H1 (cell line): ENCODE measurements around the gene ODF4. TPM values are rescaled to one million over a fixed set of nuclear protein-coding genes. Genes with fewer than 3 reads are reported as not detected.

Source experiments
- CTCF ChIA-PET: fragments of 300-600 bp; sonication (Branson Sonifier 250); formaldehyde crosslinking; loops from one replicate; lab custom pipeline; 2021; ENCODE audit not compliant: partially characterized antibody; lab: Charles Lee
- POLR2A ChIA-PET: fragments of 300-600 bp; sonication (Branson Sonifier 250); formaldehyde crosslinking; loops from one replicate; lab custom pipeline; 2021; ENCODE audit warnings: inconsistent platforms; ENCODE audit not compliant: partially characterized antibody; lab: Charles Lee
- DNase-seq, 2 experiments: peaks; one replicate each; pipeline versions ENCODE4 v3.0.0 to v3.0.0-alpha.2; 2010 to 2022; ENCODE audit warnings: low spot score in 2 of 2, low read depth in 1 of 2, mixed read lengths in 1 of 2
- FAIRE-seq: peaks from 2 replicates; lab custom pipeline; 2011; peaks lifted over from hg19 to GRCh38; lab: Jason Lieb, UNC
- H2AFZ ChIP-seq: 2 replicates; pipeline ENCODE4 v1.8.1; 2012; ENCODE audit warnings: low read length, inconsistent platforms
- H2AK5ac ChIP-seq: 2 replicates; pipeline ENCODE4 v1.6.1; 2013; ENCODE audit warnings: low read depth, low read length
- H2BK120ac ChIP-seq: replicated peaks from 2 replicates; pipeline ENCODE3; 2013; ENCODE audit warnings: low read depth, low read length, inconsistent platforms
- H2BK12ac ChIP-seq: 2 replicates; pipeline ENCODE4 v1.6.1; 2013; ENCODE audit warnings: low read depth, low read length
- H2BK15ac ChIP-seq: 2 replicates; pipeline ENCODE4 v1.6.1; 2013; ENCODE audit warnings: low read length
- H2BK20ac ChIP-seq: 2 replicates; pipeline ENCODE4 v1.6.1; 2013; ENCODE audit warnings: low read length
- H2BK5ac ChIP-seq: 2 replicates; pipeline ENCODE4 v1.6.1; 2013; ENCODE audit warnings: low read depth, low read length
- H3K14ac ChIP-seq: 2 replicates; pipeline ENCODE4 v1.6.1; 2013; ENCODE audit warnings: inconsistent platforms; ENCODE audit not compliant: insufficient read length
- H3K18ac ChIP-seq: 2 replicates; pipeline ENCODE4 v1.6.1; 2013; ENCODE audit warnings: low read length; ENCODE audit errors: extremely low read depth
- H3K23ac ChIP-seq: 2 replicates; pipeline ENCODE4 v1.6.1; 2013; ENCODE audit warnings: inconsistent platforms; ENCODE audit not compliant: insufficient read length
- H3K23me2 ChIP-seq: 2 replicates; pipeline ENCODE4 v1.6.1; 2013; ENCODE audit warnings: low read depth, low read length
- H3K27ac ChIP-seq: 2 replicates; pipeline ENCODE4 v1.6.1; 2011; ENCODE audit warnings: low read depth, low read length, inconsistent platforms
- H3K27me3 ChIP-seq, 4 experiments: replicated peaks in 1 of 4; 1 replicate in 1 of 4; 2 replicates in 3 of 4; pipeline versions ENCODE4 v1.6.1 to v1.8.1; 2011 to 2013; ENCODE audit warnings: low read length in 3 of 4, mild to moderate bottlenecking in 3 of 4, inconsistent platforms in 2 of 4, mixed read lengths in 2 of 4, moderate library complexity in 1 of 4; ENCODE audit not compliant: control insufficient read depth in 3 of 4, insufficient read depth in 3 of 4; ENCODE audit errors: extremely low read depth in 1 of 4
- H3K36me3 ChIP-seq, 4 experiments: 2 replicates each; pipeline versions ENCODE4 v1.6.1 to v1.8.1; 2011 to 2013; ENCODE audit warnings: mild to moderate bottlenecking in 4 of 4, low read length in 3 of 4, moderate library complexity in 2 of 4, control low read depth in 1 of 4, inconsistent platforms in 1 of 4; ENCODE audit not compliant: insufficient read depth in 4 of 4, control insufficient read depth in 2 of 4
- H3K4ac ChIP-seq: replicated peaks from 2 replicates; pipeline ENCODE3; 2013; ENCODE audit warnings: low read length, low read depth, mixed read lengths, inconsistent platforms; ENCODE audit not compliant: insufficient read length
- H3K4me1 ChIP-seq, 4 experiments: replicated peaks in 1 of 4; 1 replicate in 1 of 4; 2 replicates in 3 of 4; pipeline versions ENCODE4 v1.6.1 to v1.8.1; 2011 to 2013; ENCODE audit warnings: low read length in 3 of 4, inconsistent platforms in 2 of 4, mixed read lengths in 1 of 4; ENCODE audit not compliant: insufficient read depth in 4 of 4, control insufficient read depth in 3 of 4
- H3K4me2 ChIP-seq, 2 experiments: 2 replicates each; pipeline versions ENCODE4 v1.6.1 to v1.8.1; 2011 to 2013; ENCODE audit warnings: low read depth in 2 of 2, low read length in 2 of 2, control low read depth in 1 of 2, inconsistent platforms in 1 of 2, mild to moderate bottlenecking in 1 of 2; ENCODE audit not compliant: insufficient read depth in 1 of 2
- H3K4me3 ChIP-seq, 4 experiments: fragments of 200-600, 300-600 bp in 1 of 4; sonication (generic), shearing (Covaris generic), sonication (Bioruptor Twin) in 1 of 4; 2 replicates each; pipeline versions ENCODE4 v1.5.1 to v1.8.1; 2011 to 2016; ENCODE audit warnings: low read length in 4 of 4, low read depth in 3 of 4, control low read depth in 2 of 4, inconsistent platforms in 2 of 4, mild to moderate bottlenecking in 2 of 4, mixed read lengths in 1 of 4, moderate library complexity in 1 of 4; ENCODE audit not compliant: insufficient read depth in 2 of 4; ENCODE audit errors: extremely low read depth in 1 of 4
- H3K56ac ChIP-seq: replicated peaks from 2 replicates; pipeline ENCODE3; 2013; ENCODE audit warnings: low read depth, mild to moderate bottlenecking, mixed read lengths, low read length, inconsistent platforms; ENCODE audit not compliant: insufficient read length
- H3K79me1 ChIP-seq: 2 replicates; pipeline ENCODE4 v1.6.1; 2013; ENCODE audit warnings: low read depth, low read length, control low read depth
- H3K79me2 ChIP-seq, 2 experiments: 2 replicates each; pipeline versions ENCODE4 v1.6.1 to v1.8.1; 2012 to 2013; ENCODE audit warnings: low read length in 2 of 2, mild to moderate bottlenecking in 2 of 2, inconsistent platforms in 1 of 2; ENCODE audit not compliant: insufficient read depth in 2 of 2, control insufficient read depth in 1 of 2
- H3K9ac ChIP-seq, 4 experiments: replicated peaks in 1 of 4; 1 replicate in 1 of 4; 2 replicates in 3 of 4; pipeline versions ENCODE4 v1.6.1 to v1.8.1; 2011 to 2013; ENCODE audit warnings: low read depth in 3 of 4, low read length in 3 of 4, control low read depth in 2 of 4, mild to moderate bottlenecking in 2 of 4, moderate library complexity in 2 of 4, inconsistent platforms in 1 of 4; ENCODE audit errors: extremely low read depth in 1 of 4
- H3K9me3 ChIP-seq, 2 experiments: 2 replicates each; pipeline versions ENCODE4 v1.6.1 to v1.8.1; 2012 to 2013; ENCODE audit warnings: mild to moderate bottlenecking in 2 of 2, moderate library complexity in 2 of 2, control low read depth in 1 of 2, inconsistent platforms in 1 of 2, low read depth in 1 of 2, low read length in 1 of 2, mixed read lengths in 1 of 2; ENCODE audit not compliant: insufficient read depth in 2 of 2
- H4K20me1 ChIP-seq, 2 experiments: replicated peaks in 1 of 2; 2 replicates each; pipeline versions ENCODE3 to v1.8.1; 2011 to 2013; ENCODE audit warnings: inconsistent platforms in 2 of 2, low read length in 2 of 2, mild to moderate bottlenecking in 1 of 2; ENCODE audit not compliant: insufficient read depth in 2 of 2, control insufficient read depth in 1 of 2
- H4K5ac ChIP-seq: 2 replicates; pipeline ENCODE4 v1.6.1; 2013; ENCODE audit warnings: low read length, low read depth, mixed read lengths, inconsistent platforms; ENCODE audit not compliant: insufficient read length
- H4K8ac ChIP-seq: 2 replicates; pipeline ENCODE4 v1.8.0; 2013; ENCODE audit warnings: mild to moderate bottlenecking, moderate library complexity, low read length, inconsistent platforms; ENCODE audit not compliant: insufficient read depth; ENCODE audit errors: extremely low read depth
- H4K91ac ChIP-seq: replicated peaks from 2 replicates; pipeline ENCODE3; 2013; ENCODE audit warnings: low read length, mixed read lengths, inconsistent platforms; ENCODE audit not compliant: insufficient read length
- ASH2L ChIP-seq: fragments of 200-600, 300-600 bp; sonication (generic); IDR thresholded peaks from one replicate; pipeline ENCODE4 v1.7.1; 2017; ENCODE audit warnings: low read length
- CEBPB ChIP-seq: IDR thresholded peaks from 2 replicates; pipeline ENCODE4 v1.6.1; 2012; ENCODE audit warnings: low read depth, low read length
- CHD1 ChIP-seq: IDR thresholded peaks from 2 replicates; pipeline ENCODE4 v1.6.1; 2012; ENCODE audit warnings: low read depth, low read length, improper control_type of control experiment
- EGR1 ChIP-seq: IDR thresholded peaks from 2 replicates; pipeline ENCODE4 v1.6.1; 2011; ENCODE audit warnings: low read depth, low read length, borderline replicate concordance
- EP300 ChIP-seq, 2 experiments: IDR thresholded peaks; 1 replicate in 1 of 2; 2 replicates in 1 of 2; pipeline ENCODE4 v1.6.1; 2011 to 2012; ENCODE audit warnings: low read depth in 2 of 2, low read length in 2 of 2, mild to moderate bottlenecking in 2 of 2, borderline replicate concordance in 1 of 2, inconsistent platforms in 1 of 2, moderate library complexity in 1 of 2
- NRF1 ChIP-seq: IDR thresholded peaks from 2 replicates; pipeline ENCODE4 v1.6.1; 2011; ENCODE audit warnings: mild to moderate bottlenecking, low read depth, low read length, improper control_type of control experiment
- POLR2AphosphoS5 ChIP-seq: IDR thresholded peaks from 2 replicates; pipeline ENCODE4 v1.6.1; 2011; ENCODE audit warnings: low read depth, low read length
- POU5F1 ChIP-seq: IDR thresholded peaks from 2 replicates; pipeline ENCODE4 v1.6.1; 2011; ENCODE audit warnings: low read depth, mild to moderate bottlenecking, low read length, moderate library complexity
- SIRT6 ChIP-seq: IDR thresholded peaks from one replicate; pipeline ENCODE4 v1.7.1; 2012; ENCODE audit warnings: low read length, inconsistent platforms
- SP2 ChIP-seq: IDR thresholded peaks from 2 replicates; pipeline ENCODE4 v1.6.1; 2012; ENCODE audit warnings: mild to moderate bottlenecking, low read length, inconsistent platforms
- TAF1 ChIP-seq: IDR thresholded peaks from 2 replicates; pipeline ENCODE4 v1.6.1; 2011; ENCODE audit warnings: mild to moderate bottlenecking, low read depth, low read length
- TCF12 ChIP-seq: IDR thresholded peaks from 2 replicates; pipeline ENCODE4 v1.6.1; 2011; ENCODE audit warnings: low read depth, mild to moderate bottlenecking, low read length
- TEAD4 ChIP-seq: IDR thresholded peaks from 2 replicates; pipeline ENCODE4 v1.6.1; 2012; ENCODE audit warnings: low read depth, low read length, inconsistent platforms, mixed read lengths
- YY1 ChIP-seq: IDR thresholded peaks from 2 replicates; pipeline ENCODE4 v1.6.1; 2011; ENCODE audit warnings: low read depth, mild to moderate bottlenecking, low read length
- WGBS, 2 experiments: shearing (Covaris generic) in 1 of 2; methylation state at CpG; one replicate each; pipeline versions ENCODE4 v1.1.6 to v1.1.7; 2013 to 2015; ENCODE audit warnings: low lambda C conversion rate in 2 of 2, mixed read lengths in 2 of 2, inconsistent platforms in 1 of 2, low coverage in 1 of 2, missing lambda C conversion rate in 1 of 2; ENCODE audit not compliant: insufficient replicate concordance in 2 of 2, insufficient coverage in 1 of 2, insufficient read length in 1 of 2; ENCODE audit errors: extremely low coverage in 1 of 2, missing lambda C conversion rate in 1 of 2; 5-methylcytosine and 5-hydroxymethylcytosine counted together
- polyA plus RNA-seq, 7 experiments: library from polyadenylated mRNA; depleted of rRNA in 3 of 7; stranded (reverse) in 5 of 7; unstranded in 2 of 7; fragments of >200 nt in 5 of 7; fragments of 200-250 nt in 2 of 7; gene quantifications; 1 replicate in 5 of 7; 2 replicates in 1 of 7; 4 replicates in 1 of 7; pipeline versions ENCODE4 v1.2.1 to v1.2.3, GENCODE V29; 2011 to 2013; ENCODE audit warnings: missing spikeins in 2 of 7, mixed read lengths in 2 of 7
- total RNA-seq: library from RNA; stranded (reverse); fragmentation: NEBNext Ultra II Directional; extraction: Animal tissue kit (Norgen Biotek cat#: 25700); gene quantifications from 2 replicates; pipeline ENCODE4 v1.2.1, GENCODE V29; 2021

ODF4 gene
- total and polyA plus RNA-seq, 2 of the 8 experiments (the other 6 are each of a cell fraction or from before 2014, with no cell fraction given): not detected

DNA sequence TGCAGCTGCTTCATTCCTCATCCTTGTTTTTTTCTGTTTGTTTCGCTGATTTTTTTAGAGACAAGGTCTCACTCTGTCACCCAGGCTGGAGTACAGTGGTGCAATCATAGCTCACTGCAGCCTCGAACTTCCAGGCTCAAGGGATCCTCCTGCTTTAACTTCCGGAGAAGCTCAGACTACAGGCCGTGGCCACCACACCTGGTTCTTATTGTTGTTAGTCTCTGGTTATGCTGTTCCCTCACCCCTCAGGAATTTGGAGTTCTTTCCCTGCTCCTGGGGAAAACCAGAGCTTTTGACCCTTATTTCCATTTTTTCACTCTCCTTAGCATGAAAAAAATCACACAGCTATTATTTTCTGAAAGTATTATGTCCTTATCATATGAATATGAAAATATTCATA lies 1.8 kb downstream of the ODF4 start:
- Histone ChIP-seq H3K56ac (no peak overlapping the region), H2AK5ac (no peak overlapping the region), H3K79me2 (no peaks in the 10 kb centered on the region), H2AFZ (0 out of 2 replicates have a peak overlapping the region, but pooled peaks have one; percentile 86), H3K9me3 (no peaks in the 10 kb centered on the region), H3K9ac (peak overlapping the region in 1 of 4 experiments; percentile 13; a peak in 1 of 7 replicates), H2BK15ac (no peak overlapping the region), H4K5ac (no peak overlapping the region), H2BK5ac (0 out of 2 replicates have a peak overlapping the region, but pooled peaks have one; percentile 76), H3K27ac (peak overlapping the region; percentile 32; the same call in 1 of the 2 replicates), H3K4me2 (no peak overlapping the region), H2BK120ac (no peak overlapping the region), H4K91ac (peak overlapping the region; percentile 8), H3K4ac (no peak overlapping the region), H3K79me1 (no peaks in the 10 kb centered on the region), H2BK12ac (peak overlapping the region; percentile 55; the same call in 1 of the 2 replicates), H4K20me1 (no peaks in the 10 kb centered on the region), H3K23ac (no peak overlapping the region), H3K27me3 (no peaks in the 10 kb centered on the region), H4K8ac (no peak overlapping the region), H3K18ac (0 out of 2 replicates have a peak overlapping the region, but pooled peaks have one; percentile 73), H3K14ac (no peak overlapping the region), H2BK20ac (0 out of 2 replicates have a peak overlapping the region, but pooled peaks have one; percentile 35), H3K23me2 (no peaks in the 10 kb centered on the region), H3K4me3 (no peak overlapping the region), H3K36me3 (no peaks in the 10 kb centered on the region), H3K4me1 (peaks cover 2 to 13% (median 5%) of the 10 kb centered on the region in 4 experiments; a peak in 6 of 7 replicates)
- DNase-seq (no peak), FAIRE-seq (peak; percentile 71)
- POLR2A ChIA-PET: interaction anchor here (0.8 to 8.4 kb wide), 11 partner anchors 9 to 168 kb away, joined by 3 to 66 read pairs (median 5); partner anchors contain the start of genes KRABD2 and RPL26
- WGBS, 2 experiments: 36% methylated on average over 4 of the region's 4 CpGs; no CpG with 5 or more reads in 1 of the 2 experiments
- CTCF ChIA-PET: interaction anchor here (0.6 to 7.7 kb wide), 5 partner anchors 14 to 248 kb away, joined by 3 to 56 read pairs (median 4); partner anchors contain the start of gene KRABD2
- no peak for TF ChIP-seq POU5F1
- TF ChIP-seq TAF1: peak; percentile 40; the same call in 1 of the 2 replicates
- no peak; the same call in 1 of the 2 replicates for TF ChIP-seq POLR2AphosphoS5
- no peak for TF ChIP-seq EP300 (IDR thresholded peaks at IDR 0.05; ENCODE audit: borderline replicate concordance in 1 of 2, low read depth in 2 of 2, low read length in 2 of 2)
- TF ChIP-seq CHD1: no peak
- no peak for TF ChIP-seq SIRT6
- peak; percentile 89; the same call in 1 of the 2 replicates for TF ChIP-seq TCF12
- no peak for TF ChIP-seq NRF1
- no peak for TF ChIP-seq EGR1
- no peak for TF ChIP-seq CEBPB
- TF ChIP-seq ASH2L: no peak
- TF ChIP-seq TEAD4: peak; percentile 78
- no peak for TF ChIP-seq SP2
- no peak for TF ChIP-seq YY1
